Motor neuron (in vitro differentiated cells): Measurements from ENCODE around the gene ADAMTSL5. TPM values are rescaled to one million over a fixed set of nuclear protein-coding genes. Genes with fewer than 3 reads are reported as not detected.

ENCODE experiments used
- ATAC-seq, 8 experiments: fragments of 200-7000 bp; cut with Tn5 transposase; replicated peaks in 6 of 8; 2 replicates each; pipeline ENCODE4 v1.8.0; 2021; ENCODE audit warnings: mild to moderate bottlenecking in 8 of 8, moderate library complexity in 8 of 8
- H3K27ac ChIP-seq, 2 donors: fragments of 250-450 bp; sonication (Bioruptor Pico); 2 replicates each; pipeline ENCODE4 v1.9.0; 2021; ENCODE audit warnings: antibody characterized with exemption in 2 of 2, mild to moderate bottlenecking in 2 of 2, moderate library complexity in 1 of 2
- H3K4me1 ChIP-seq, 2 donors: fragments of 250-450 bp; sonication (Bioruptor Pico); replicated peaks in 1 of 2; 2 replicates each; pipeline ENCODE4 v1.6.1; 2021; ENCODE audit warnings: antibody characterized with exemption in 2 of 2, mild to moderate bottlenecking in 2 of 2, moderate library complexity in 1 of 2
- H3K4me3 ChIP-seq, 5 donors: fragments of 250-450 bp; sonication (Bioruptor Pico); 2 replicates each; pipeline ENCODE4 v1.9.0; 2021; ENCODE audit warnings: antibody characterized with exemption in 5 of 5, mild to moderate bottlenecking in 5 of 5, moderate library complexity in 4 of 5
- WGBS, 10 experiments: fragments of 450-650 bp; shearing (Covaris generic); methylation state at CpG; one replicate each; pipeline ENCODE4 v1.0.0; 2022; 5-methylcytosine and 5-hydroxymethylcytosine counted together
- in situ Hi-C, 9 experiments: fragments of 400-800 bp; cut with MboI; loops; one replicate each; pipeline ENCODE4 v1.15.0; 2021; ENCODE audit warnings: low sequenced_read_pairs in 9 of 9, low pct_unique_long_range_greater_than_20kb in 2 of 9; ENCODE audit not compliant: unreplicated experiment in 9 of 9
- total RNA-seq, 8 experiments: library from RNA; unstranded; fragments of 300-600 nt; gene quantifications; 2 replicates each; pipeline versions ENCODE4 v1.2.3 to v1.2.4, GENCODE V29; 2022

The ADAMTSL5 gene
- total RNA-seq, 8 experiments from 2014 or later = 0.09 to 8.2 (median 1.5) TPM; not detected in 1

- Histone ChIP-seq H3K4me3 (no peak overlapping the region), H3K27ac (no peak overlapping the region), H3K4me1 (peaks cover 38 to 43% of the 10 kb centered on the region in 2 donors)
- WGBS, 10 experiments = 80 to 100% (median 100%) methylated on average over 1 to 3 of the region's 26 CpGs; no CpG with 5 or more reads in 7 of the 10 experiments
- in situ Hi-C loops = no loop called here
- no peak for ATAC-seq
These were observed 38.0 kb downstream of the ADAMTSL5 start for GRCh38 chr19:1474765-1475351.

GRCh38 chr19:1474011-1474764 is 38.6 kb downstream of the ADAMTSL5 start:
- Histone ChIP-seq H3K4me3 (no peak overlapping the region), H3K4me1 (peaks cover 42% of the 10 kb centered on the region in 2 donors), H3K27ac (no peak overlapping the region)
- 55 to 89% methylated on average over 8 of the region's 31 CpGs; no CpG with 5 or more reads in 8 of the 10 experiments for WGBS, 10 experiments
- no peak for ATAC-seq
- in situ Hi-C loops = no loop called here

GRCh38 chr19:1473085-1473851 is 39.6 kb downstream of the ADAMTSL5 start:
- Histone ChIP-seq H3K4me1 (peaks cover 42% of the 10 kb centered on the region in 2 donors), H3K27ac (peak overlapping the region in 1 of 2 donors; percentile 4), H3K4me3 (no peak overlapping the region)
- ATAC-seq = no peak
- in situ Hi-C loops = no loop called here
- WGBS, 10 experiments = 46 to 100% (median 78%) methylated on average over 1 to 10 of the region's 20 CpGs; no CpG with 5 or more reads in 6 of the 10 experiments

- Histone ChIP-seq H3K4me3 (no peak overlapping the region), H3K27ac (peak overlapping the region in 1 of 2 donors; percentile 4), H3K4me1 (peaks cover 37 to 38% of the 10 kb centered on the region in 2 donors)
- in situ Hi-C loops = no loop called here
- no peak for ATAC-seq
- 24 to 100% (median 40%) methylated on average over 1 to 6 of the region's 44 CpGs; no CpG with 5 or more reads in 7 of the 10 experiments for WGBS, 10 experiments
These were observed 40.4 kb downstream of the ADAMTSL5 start for GRCh38 chr19:1472231-1473084.

- 0 to 34% (median 30%) methylated on average over 1 to 4 of the region's 24 CpGs; no CpG with 5 or more reads in 7 of the 10 experiments for WGBS, 10 experiments
- Histone ChIP-seq H3K4me1 (peaks cover 37 to 38% of the 10 kb centered on the region in 2 donors), H3K4me3 (peak overlapping the region in 3 of 5 donors; percentile 20 to 27 (median 24)), H3K27ac (peak overlapping the region in 1 of 2 donors; percentile 56)
- in situ Hi-C loops = no loop called here
- peak in 6 of 8 experiments; percentile 3 to 28 (median 11) for ATAC-seq
These were observed 41.2 kb downstream of the ADAMTSL5 start for GRCh38 chr19:1471515-1472160.

DNA sequence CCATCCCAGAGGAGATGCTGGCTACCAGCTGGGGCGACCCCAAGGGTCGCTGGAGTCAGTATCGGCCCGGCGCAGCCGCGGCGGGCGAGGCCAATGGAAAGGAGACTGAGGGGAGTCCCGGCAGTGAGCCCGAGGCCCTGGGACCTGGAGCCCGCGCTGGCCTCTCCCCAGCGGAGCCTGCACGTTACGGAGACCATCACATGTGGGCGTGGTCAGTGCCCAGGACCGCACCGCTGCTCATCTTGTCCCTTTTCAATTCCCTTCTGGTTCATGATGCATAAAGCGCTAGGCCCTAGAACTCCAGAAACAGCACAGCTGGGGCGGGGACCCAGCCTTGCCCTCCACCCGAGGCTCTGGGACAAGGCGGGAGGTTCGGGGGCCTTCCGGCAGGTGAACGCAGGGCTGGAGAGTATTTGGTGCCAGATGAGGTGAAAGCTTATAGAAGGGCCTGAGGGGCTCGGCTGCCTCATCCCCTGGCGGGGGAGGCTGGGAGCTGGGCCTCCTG is 41.8 kb downstream of the ADAMTSL5 start:
- 25 to 57% (median 33%) methylated on average over 2 to 8 of the region's 28 CpGs; no CpG with 5 or more reads in 6 of the 10 experiments for WGBS, 10 experiments
- peak; percentile 19 to 82 (median 70) for ATAC-seq
- Histone ChIP-seq H3K27ac (peak overlapping the region in 1 of 2 donors; percentile 56), H3K4me3 (peak overlapping the region in 3 of 5 donors; percentile 20 to 27 (median 24)), H3K4me1 (peaks cover 37 to 38% of the 10 kb centered on the region in 2 donors)
- in situ Hi-C loops = no loop called here

GRCh38 chr19:1470305-1471009 is 42.4 kb downstream of the ADAMTSL5 start:
- in situ Hi-C loops = no loop called here
- H3K4me3 ChIP-seq = peak overlapping the region in 3 of 5 donors; percentile 20 to 27 (median 24)
- ATAC-seq = peak; percentile 51 to 72 (median 64)

GRCh38 chr19:1470055-1470304 is 42.8 kb downstream of the ADAMTSL5 start:
- Histone ChIP-seq H3K4me3 (peak overlapping the region in 3 of 5 donors; percentile 20 to 27 (median 24)), H3K4me1 (peaks cover 37 to 38% of the 10 kb centered on the region in 2 donors), H3K27ac (peak overlapping the region; percentile 34 to 56)
- WGBS, 10 experiments = 28 to 40% methylated on average over 2 to 4 of the region's 22 CpGs; no CpG with 5 or more reads in 8 of the 10 experiments
- ATAC-seq = peak in 3 of 8 experiments; percentile 1 to 7 (median 3)
- in situ Hi-C loops = no loop called here

More at GRCh38 chr19:1470305-1471009, 42.4 kb downstream of the ADAMTSL5 start:
- Histone ChIP-seq H3K27ac (peak overlapping the region; percentile 34 to 56), H3K4me1 (peaks cover 37 to 38% of the 10 kb centered on the region in 2 donors)
- WGBS, 10 experiments = 31 to 73% (median 52%) methylated on average over 3 to 15 of the region's 67 CpGs; no CpG with 5 or more reads in 7 of the 10 experiments

- H3K27ac ChIP-seq = peak overlapping the region; percentile 34 to 56
- peaks cover 37 to 38% of the 10 kb centered on the region in 2 donors for H3K4me1 ChIP-seq
- no CpG with 5 or more reads among the region's 117 CpGs for WGBS, 10 experiments
- in situ Hi-C loops = no loop called here
- ATAC-seq = peak in 2 of 8 experiments; percentile 4 to 32
- peak overlapping the region in 1 of 5 donors; percentile 27 for H3K4me3 ChIP-seq
These were observed 43.4 kb downstream of the ADAMTSL5 start for GRCh38 chr19:1469255-1470054.

DNA sequence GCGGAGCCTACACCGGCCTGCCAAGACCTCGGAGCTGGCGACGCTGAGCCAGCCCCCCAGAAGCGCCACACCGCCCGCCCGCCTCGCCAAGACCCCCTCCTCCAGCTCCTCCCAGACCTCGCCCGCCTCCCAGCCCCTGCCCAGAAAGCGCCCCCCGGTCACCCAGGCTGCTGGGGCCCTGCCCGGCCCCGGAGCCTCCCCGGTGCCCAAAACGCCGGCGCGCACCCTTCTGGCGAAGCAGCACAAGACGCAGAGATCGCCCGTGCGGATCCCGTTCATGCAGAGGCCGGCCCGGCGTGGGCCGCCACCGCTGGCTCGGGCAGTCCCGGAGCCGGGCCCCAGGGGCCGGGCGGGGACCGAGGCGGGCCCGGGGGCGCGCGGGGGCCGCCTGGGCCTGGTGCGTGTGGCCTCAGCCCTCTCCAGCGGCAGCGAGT is 44.0 kb downstream of the ADAMTSL5 start:
- Histone ChIP-seq H3K27ac (no peak overlapping the region), H3K4me1 (peaks cover 37 to 38% of the 10 kb centered on the region in 2 donors), H3K4me3 (peak overlapping the region in 1 of 5 donors; percentile 27)
- no CpG with 5 or more reads among the region's 47 CpGs for WGBS, 10 experiments
- in situ Hi-C loops = no loop called here
- peak in 2 of 8 experiments; percentile 7 to 25 for ATAC-seq
